ENCODE data around the gene TRMT61A. TPM values are rescaled to one million over a fixed set of nuclear protein-coding genes. Genes with fewer than 3 reads are reported as not detected.

The TRMT61A gene
- total RNA-seq, 1 experiment from 2014 or later, result 25.9 TPM

DNA sequence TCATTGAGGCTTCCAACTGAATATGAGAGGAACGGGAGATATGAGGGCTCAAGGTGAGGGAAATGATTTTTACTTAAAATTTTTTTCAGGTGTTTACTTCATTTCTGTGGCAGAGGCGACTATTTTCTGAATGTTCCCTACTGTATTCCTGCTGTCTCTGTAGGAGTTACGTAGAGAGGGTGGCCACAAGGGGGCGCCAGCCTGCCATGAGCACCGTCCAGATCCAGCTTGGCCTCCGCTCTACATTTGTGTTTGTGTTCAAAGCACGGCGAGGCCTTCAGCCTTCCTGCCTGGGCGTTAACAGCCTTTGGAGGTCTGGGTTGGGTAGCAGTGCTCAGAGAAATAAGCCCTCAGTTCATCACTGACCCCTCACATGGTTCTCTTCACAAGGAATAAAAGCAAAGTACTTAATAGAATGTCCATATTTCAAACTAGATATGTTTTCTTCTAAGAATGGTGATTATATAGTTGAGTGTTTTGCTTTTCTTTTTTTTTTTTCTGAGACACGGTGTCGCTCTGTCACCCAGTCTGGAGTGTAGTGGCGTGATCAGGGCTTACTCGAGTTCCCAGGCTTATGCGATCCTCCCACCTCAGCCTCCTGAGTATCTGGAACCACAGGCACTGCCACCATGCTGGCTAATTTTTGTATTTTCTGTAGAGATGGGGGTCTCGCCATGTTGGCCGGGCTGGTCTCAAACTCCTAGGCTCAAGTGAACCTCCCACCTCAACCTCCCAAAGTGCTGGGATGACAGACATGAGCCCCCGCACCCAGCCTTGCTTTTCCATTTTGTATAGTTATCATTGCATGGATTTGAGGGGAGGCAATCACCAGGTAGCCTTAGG, 28.6 kb upstream of the TRMT61A start:
- Mint-ChIP-seq H3K27ac (ENCODE audit: unreplicated experiment) (no peak overlapping the region), H3K9me3 (ENCODE audit: low read depth, unreplicated experiment) (no peaks in the 10 kb centered on the region), H3K36me3 (ENCODE audit: insufficient read depth, unreplicated experiment) (peaks cover 46% of the 10 kb centered on the region), H3K27me3 (ENCODE audit: unreplicated experiment) (no peaks in the 10 kb centered on the region), H3K4me3 (ENCODE audit: low read depth, unreplicated experiment) (no peak overlapping the region), H3K4me1 (ENCODE audit: low read depth, unreplicated experiment) (peaks cover 5% of the 10 kb centered on the region)
- intact Hi-C loops (cut with micrococcal nuclease; ENCODE audit: unreplicated experiment), result no loop called here
- DNase-seq, result peak; percentile 86
- no TSS peak for BruUV-seq (replicated peaks)
- peak; percentile 74 for TF ChIP-seq CTCF (IDR thresholded peaks at IDR 0.05; ENCODE audit: unreplicated experiment)
- CTCF ChIA-PET, result interaction anchor here (0.6 to 1.0 kb wide), 3 partner anchors 18 to 97 kb away, joined by 3 to 4 read pairs (median 3); no protein-coding TSS in a partner anchor

DNA sequence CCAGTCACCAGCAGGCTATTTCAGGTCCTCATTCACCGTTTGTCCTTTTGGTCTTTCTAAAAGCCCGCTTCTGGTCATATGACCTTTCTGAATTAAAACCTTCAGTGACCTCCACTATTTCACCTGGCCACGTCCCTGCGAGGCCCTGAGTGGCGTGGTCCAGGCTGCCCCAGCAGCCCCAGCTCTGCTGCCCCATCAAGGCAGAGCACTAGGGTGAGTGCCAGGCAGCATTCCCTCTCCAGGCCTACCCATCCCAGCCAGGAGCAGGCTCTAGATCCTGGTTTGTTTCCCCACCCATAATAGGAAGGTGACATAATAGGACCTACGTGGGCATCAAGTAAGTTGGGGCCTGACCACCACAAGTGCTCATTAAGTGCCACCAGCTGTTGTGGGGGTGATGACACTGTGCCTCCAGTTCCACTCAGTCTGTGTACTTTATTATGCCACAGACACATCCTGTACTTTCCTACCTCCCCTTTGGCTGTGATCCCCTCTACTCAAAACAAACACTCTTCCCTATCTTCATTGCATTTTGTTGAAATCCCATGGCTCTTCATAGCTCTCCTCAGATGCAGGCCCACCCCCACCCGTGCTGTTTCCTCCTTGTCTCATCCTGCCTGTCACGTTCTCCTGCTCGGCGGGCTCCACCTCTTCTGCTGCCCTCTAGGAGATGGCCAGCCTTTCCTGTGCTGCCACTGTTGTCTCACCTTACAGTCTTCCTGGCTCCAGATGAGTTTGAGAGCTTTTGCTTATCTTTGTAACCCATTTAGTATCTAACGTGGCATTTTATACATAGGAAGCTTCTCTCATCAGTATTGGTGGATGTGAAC, 27.7 kb upstream of the TRMT61A start:
- intact Hi-C loops (cut with micrococcal nuclease; ENCODE audit: unreplicated experiment), result no loop called here

GRCh38 chr14:103501921-103502669, 26.9 kb upstream of the TRMT61A start:
- CTCF ChIA-PET, result no interaction called here
- intact Hi-C loops (cut with micrococcal nuclease; ENCODE audit: unreplicated experiment), result no loop called here
- BruUV-seq (replicated peaks), result no TSS peak

More for the DNA sequence above, 27.7 kb upstream of the TRMT61A start:
- H3K36me3 Mint-ChIP-seq (ENCODE audit: insufficient read depth, unreplicated experiment), result peaks cover 54% of the 10 kb centered on the region
- H3K27me3 Mint-ChIP-seq (ENCODE audit: unreplicated experiment), result no peaks in the 10 kb centered on the region
- H3K9me3 Mint-ChIP-seq (ENCODE audit: low read depth, unreplicated experiment), result no peaks in the 10 kb centered on the region
- no peak for TF ChIP-seq CTCF (IDR thresholded peaks at IDR 0.05; ENCODE audit: unreplicated experiment)
- peaks cover 5% of the 10 kb centered on the region for H3K4me1 Mint-ChIP-seq (ENCODE audit: low read depth, unreplicated experiment)
- DNase-seq, result no peak
- H3K27ac Mint-ChIP-seq (ENCODE audit: unreplicated experiment), result no peak overlapping the region
- no peak overlapping the region for H3K4me3 Mint-ChIP-seq (ENCODE audit: low read depth, unreplicated experiment)
- CTCF ChIA-PET, result interaction anchor here (1.0 kb wide), 1 partner anchor 17 kb away, joined by 3 read pairs; no protein-coding TSS in a partner anchor
- no TSS peak for BruUV-seq (replicated peaks)

More at GRCh38 chr14:103501921-103502669, 26.9 kb upstream of the TRMT61A start:
- no peaks in the 10 kb centered on the region for H3K9me3 Mint-ChIP-seq (ENCODE audit: low read depth, unreplicated experiment)
- no peak for DNase-seq
- H3K36me3 Mint-ChIP-seq (ENCODE audit: insufficient read depth, unreplicated experiment), result peaks cover 60% of the 10 kb centered on the region
- no peak overlapping the region for H3K27ac Mint-ChIP-seq (ENCODE audit: unreplicated experiment)
- H3K27me3 Mint-ChIP-seq (ENCODE audit: unreplicated experiment), result no peaks in the 10 kb centered on the region
- H3K4me3 Mint-ChIP-seq (ENCODE audit: low read depth, unreplicated experiment), result no peak overlapping the region
- TF ChIP-seq CTCF (IDR thresholded peaks at IDR 0.05; ENCODE audit: unreplicated experiment), result no peak
- peaks cover 5% of the 10 kb centered on the region for H3K4me1 Mint-ChIP-seq (ENCODE audit: low read depth, unreplicated experiment)
